Vagina (tissue), 2 donors: ENCODE data around the gene EPB41. TPM values are rescaled to one million over a fixed set of nuclear protein-coding genes. Genes with fewer than 3 reads are reported as not detected.

ENCODE experiments used
- DNase-seq, 2 donors: peaks; one replicate each; pipeline ENCODE4 v3.0.0-alpha.2; 2017; ENCODE audit errors: extremely low spot score in 2 of 2
- H3K27ac ChIP-seq: fragments of 200-600 bp; sonication (generic); one replicate; pipeline ENCODE4 v1.5.1; 2019
- H3K27me3 ChIP-seq: fragments of 200-600 bp; sonication (generic); one replicate; pipeline ENCODE4 v1.5.1; 2019
- H3K36me3 ChIP-seq, 2 donors: fragments of 200-600 bp; sonication (generic); one replicate each; pipeline ENCODE4 v1.5.1; 2017 to 2019
- H3K4me1 ChIP-seq: fragments of 200-600 bp; sonication (generic); one replicate; pipeline ENCODE4 v1.5.1; 2019
- H3K4me3 ChIP-seq, 2 donors: fragments of 200-600 bp; sonication (generic); 1 replicate in 1 of 2; 2 replicates in 1 of 2; pipeline ENCODE4 v1.5.1; 2016 to 2019
- H3K9me3 ChIP-seq: fragments of 200-600 bp; sonication (generic); one replicate; pipeline ENCODE4 v1.5.1; 2019
- POLR2A ChIP-seq, 2 donors: fragments of 450-650 bp; IDR thresholded peaks; one replicate each; pipeline ENCODE4 v1.6.1; 2017; ENCODE audit warnings: antibody characterized with exemption in 2 of 2, mild to moderate bottlenecking in 2 of 2, moderate library complexity in 2 of 2
- POLR2AphosphoS5 ChIP-seq, 2 donors: sonication (generic); formaldehyde crosslinking; IDR thresholded peaks; one replicate each; pipeline ENCODE4 v1.9.0; 2017; ENCODE audit warnings: antibody characterized with exemption in 2 of 2, mild to moderate bottlenecking in 2 of 2, low read depth in 1 of 2; ENCODE audit not compliant: insufficient read depth in 1 of 2
- intact Hi-C: fragments of 100-400 bp; cut with DNase I; formaldehyde crosslinking; loops from one replicate; pipeline ENCODE4 v1.15.1; 2023
- total RNA-seq: library from RNA; depleted of rRNA; stranded (reverse); fragments of >200 nt; gene quantifications from one replicate; pipeline ENCODE4 v1.2.3, GENCODE V29; 2016
- TF ChIP-seq, protein P1 (sequence below), 3 experiments: fragments of 450-650 bp in 2 of 3; fragments of 200-600 bp in 1 of 3; sonication (generic) in 1 of 3; IDR thresholded peaks; one replicate each; pipeline ENCODE4 v1.5.1; 2017 to 2019; ENCODE audit warnings: antibody characterized with exemption in 3 of 3, mild to moderate bottlenecking in 2 of 3, moderate library complexity in 2 of 3

EPB41 gene
- total RNA-seq, 1 donor from 2014 or later, result 39.8 TPM

DNA sequence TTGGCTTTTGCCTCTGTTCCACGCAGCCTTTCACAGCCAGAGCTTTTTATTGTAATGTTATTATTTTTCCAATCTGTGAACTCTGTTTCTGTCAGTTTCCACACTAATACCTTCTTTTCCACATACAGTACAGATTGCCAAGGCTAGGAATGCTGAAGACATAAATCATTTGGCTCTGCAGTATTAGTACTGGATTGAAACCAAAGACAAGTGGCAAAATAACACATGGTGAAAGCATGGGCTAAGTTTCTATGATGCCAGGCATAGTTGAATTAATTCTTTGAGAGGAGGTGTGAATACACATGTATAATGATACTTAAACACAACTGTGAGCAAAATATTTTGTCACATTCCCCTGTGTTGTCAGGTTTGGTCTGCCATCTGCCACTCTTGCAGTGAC is 135.8 kb downstream of the EPB41 start:
- Histone ChIP-seq H3K27ac (no peak overlapping the region), H3K4me3 (no peak overlapping the region), H3K4me1 (peaks cover 5% of the 10 kb centered on the region), H3K27me3 (no peaks in the 10 kb centered on the region), H3K36me3 (no peaks in the 10 kb centered on the region), H3K9me3 (no peaks in the 10 kb centered on the region)
- TF ChIP-seq POLR2AphosphoS5 (IDR thresholded peaks at IDR 0.05; ENCODE audit: insufficient read depth in 1 of 2, low read depth in 1 of 2) (no peak), POLR2A (IDR thresholded peaks at IDR 0.05) (no peak)
- TF ChIP-seq, protein P1, sequence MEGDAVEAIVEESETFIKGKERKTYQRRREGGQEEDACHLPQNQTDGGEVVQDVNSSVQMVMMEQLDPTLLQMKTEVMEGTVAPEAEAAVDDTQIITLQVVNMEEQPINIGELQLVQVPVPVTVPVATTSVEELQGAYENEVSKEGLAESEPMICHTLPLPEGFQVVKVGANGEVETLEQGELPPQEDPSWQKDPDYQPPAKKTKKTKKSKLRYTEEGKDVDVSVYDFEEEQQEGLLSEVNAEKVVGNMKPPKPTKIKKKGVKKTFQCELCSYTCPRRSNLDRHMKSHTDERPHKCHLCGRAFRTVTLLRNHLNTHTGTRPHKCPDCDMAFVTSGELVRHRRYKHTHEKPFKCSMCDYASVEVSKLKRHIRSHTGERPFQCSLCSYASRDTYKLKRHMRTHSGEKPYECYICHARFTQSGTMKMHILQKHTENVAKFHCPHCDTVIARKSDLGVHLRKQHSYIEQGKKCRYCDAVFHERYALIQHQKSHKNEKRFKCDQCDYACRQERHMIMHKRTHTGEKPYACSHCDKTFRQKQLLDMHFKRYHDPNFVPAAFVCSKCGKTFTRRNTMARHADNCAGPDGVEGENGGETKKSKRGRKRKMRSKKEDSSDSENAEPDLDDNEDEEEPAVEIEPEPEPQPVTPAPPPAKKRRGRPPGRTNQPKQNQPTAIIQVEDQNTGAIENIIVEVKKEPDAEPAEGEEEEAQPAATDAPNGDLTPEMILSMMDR (IDR thresholded peaks at IDR 0.05), result no peak
- DNase-seq, result no peak
- intact Hi-C loops, result no loop called here

DNA sequence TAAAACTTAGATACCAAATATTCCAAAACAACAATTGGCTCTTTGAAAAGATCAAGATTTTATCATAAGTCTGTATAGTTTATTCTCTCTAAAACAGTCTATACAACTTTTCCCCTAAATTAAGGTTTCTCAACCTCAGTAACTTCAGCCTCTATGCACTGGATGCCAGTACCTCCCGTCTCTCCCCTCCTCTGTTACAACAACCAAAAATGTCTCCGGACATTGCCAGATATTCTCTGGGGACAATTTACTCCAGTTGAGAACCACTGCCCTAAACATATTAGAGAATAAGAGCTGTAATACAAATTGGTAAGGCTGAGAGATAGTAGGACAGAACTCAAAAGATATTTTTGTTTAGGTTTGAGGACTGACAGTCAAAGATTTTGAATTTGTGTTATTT is 137.7 kb downstream of the EPB41 start:
- Histone ChIP-seq H3K4me1 (peaks cover 5% of the 10 kb centered on the region), H3K27ac (no peak overlapping the region), H3K36me3 (no peaks in the 10 kb centered on the region), H3K9me3 (no peaks in the 10 kb centered on the region), H3K27me3 (no peaks in the 10 kb centered on the region), H3K4me3 (no peak overlapping the region)
- DNase-seq, result no peak
- TF ChIP-seq POLR2A (IDR thresholded peaks at IDR 0.05) (no peak), POLR2AphosphoS5 (IDR thresholded peaks at IDR 0.05; ENCODE audit: insufficient read depth in 1 of 2, low read depth in 1 of 2) (no peak)
- TF ChIP-seq, protein P1 (IDR thresholded peaks at IDR 0.05), result no peak
- intact Hi-C loops, result no loop called here

DNA sequence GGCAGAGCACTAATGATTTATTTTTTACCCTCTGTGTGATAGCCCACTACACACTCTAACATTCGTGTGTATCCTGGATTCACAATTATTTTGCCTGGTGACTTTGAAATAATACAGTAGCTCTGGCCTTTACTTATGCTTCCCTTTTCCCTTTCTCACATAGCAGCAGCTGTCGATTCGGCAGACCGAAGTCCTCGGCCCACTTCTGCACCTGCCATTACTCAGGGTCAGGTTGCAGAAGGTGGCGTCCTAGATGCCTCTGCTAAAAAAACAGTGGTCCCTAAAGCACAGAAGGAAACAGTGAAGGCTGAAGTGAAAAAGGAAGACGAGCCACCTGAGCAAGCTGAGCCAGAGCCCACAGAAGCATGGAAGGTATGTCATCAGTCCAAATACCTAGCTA is 138.6 kb downstream of the EPB41 start:
- DNase-seq, result no peak
- intact Hi-C loops, result no loop called here
- Histone ChIP-seq H3K36me3 (no peaks in the 10 kb centered on the region), H3K9me3 (no peaks in the 10 kb centered on the region), H3K4me1 (peaks cover 5% of the 10 kb centered on the region), H3K4me3 (no peak overlapping the region), H3K27ac (no peak overlapping the region), H3K27me3 (no peaks in the 10 kb centered on the region)
- TF ChIP-seq POLR2A (IDR thresholded peaks at IDR 0.05) (no peak), POLR2AphosphoS5 (IDR thresholded peaks at IDR 0.05; ENCODE audit: insufficient read depth in 1 of 2, low read depth in 1 of 2) (no peak)
- TF ChIP-seq, protein P1 (IDR thresholded peaks at IDR 0.05), result no peak

DNA sequence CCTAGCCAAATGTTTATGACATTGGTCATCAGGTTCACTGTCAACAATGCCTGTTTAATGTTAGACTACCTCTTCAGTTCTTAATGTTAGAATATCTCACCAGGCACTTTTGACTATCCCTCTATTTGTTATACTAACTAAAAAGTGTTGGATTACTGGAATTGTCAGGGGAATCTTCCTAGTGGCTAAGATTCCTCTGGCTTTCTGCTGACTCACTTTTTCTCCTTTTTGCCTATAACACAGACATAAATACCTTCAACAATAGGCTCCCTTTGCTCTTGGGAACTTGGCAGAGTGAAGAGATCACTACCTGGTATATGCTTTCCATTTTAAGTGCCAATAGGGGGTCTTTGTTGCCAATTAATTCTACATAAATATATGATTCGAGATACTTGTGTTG is 140.8 kb downstream of the EPB41 start:
- TF ChIP-seq, protein P1 (IDR thresholded peaks at IDR 0.05), result no peak
- TF ChIP-seq POLR2A (IDR thresholded peaks at IDR 0.05), result no peak
- no peak for TF ChIP-seq POLR2AphosphoS5 (IDR thresholded peaks at IDR 0.05; ENCODE audit: insufficient read depth in 1 of 2, low read depth in 1 of 2)
- no peaks in the 10 kb centered on the region for H3K27me3 ChIP-seq
- H3K36me3 ChIP-seq, result no peaks in the 10 kb centered on the region
- no peak overlapping the region for H3K27ac ChIP-seq
- DNase-seq, result no peak
- peaks cover 5% of the 10 kb centered on the region for H3K4me1 ChIP-seq
- intact Hi-C loops, result no loop called here
- H3K9me3 ChIP-seq, result no peaks in the 10 kb centered on the region
- no peak overlapping the region for H3K4me3 ChIP-seq

DNA sequence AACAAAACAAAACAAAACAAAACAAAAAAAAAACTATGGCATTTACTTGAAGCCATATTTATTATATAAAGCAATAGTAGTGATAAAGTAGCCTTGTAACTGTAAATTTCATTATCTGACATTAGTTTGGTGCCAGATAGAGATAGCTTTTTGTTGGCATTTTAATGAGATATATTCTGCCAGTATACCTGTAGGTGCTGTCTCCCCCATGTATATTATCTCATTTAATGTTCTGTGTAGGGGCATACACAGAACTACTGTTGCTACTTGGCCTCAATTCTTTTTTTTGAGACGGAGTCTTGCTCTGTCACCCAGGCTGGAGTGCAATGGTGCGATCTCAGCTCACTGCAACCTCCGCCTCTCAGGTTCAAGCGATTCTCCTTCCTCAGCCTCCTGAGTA is 141.9 kb downstream of the EPB41 start:
- TF ChIP-seq, protein P1 (IDR thresholded peaks at IDR 0.05), result no peak
- TF ChIP-seq POLR2A (IDR thresholded peaks at IDR 0.05), result no peak
- no peak for TF ChIP-seq POLR2AphosphoS5 (IDR thresholded peaks at IDR 0.05; ENCODE audit: insufficient read depth in 1 of 2, low read depth in 1 of 2)
- Histone ChIP-seq H3K27me3 (no peaks in the 10 kb centered on the region), H3K4me1 (peaks cover 5% of the 10 kb centered on the region), H3K36me3 (no peaks in the 10 kb centered on the region), H3K27ac (no peak overlapping the region), H3K4me3 (no peak overlapping the region), H3K9me3 (no peaks in the 10 kb centered on the region)
- DNase-seq, result no peak
- intact Hi-C loops, result no loop called here
